HepG2 (cell line): ENCODE results near the gene HPS1. TPM values are rescaled to one million over a fixed set of nuclear protein-coding genes. Genes with fewer than 3 reads are reported as not detected.

ENCODE experiments used
- HNF4A ChIP-seq: sonication (generic); formaldehyde crosslinking; IDR thresholded peaks from 2 replicates; pipeline ENCODE4 v1.4.0; 2020; ENCODE audit warnings: missing genetic modification reagents
- HNRNPL ChIP-seq: fragments of 200-400 bp; formaldehyde crosslinking; IDR thresholded peaks from 2 replicates; pipeline ENCODE4 v1.6.1; 2017; ENCODE audit warnings: mild to moderate bottlenecking, low read depth, low read length
- NR2F1 ChIP-seq, 2 experiments: fragments of 450-650 bp in 1 of 2; formaldehyde crosslinking in 1 of 2; IDR thresholded peaks; 2 replicates each; pipeline versions ENCODE4 v1.5.0 to v1.6.1; 2016 to 2020; ENCODE audit warnings: mild to moderate bottlenecking in 1 of 2, missing compliant biosample characterization in 1 of 2, missing genetic modification reagents in 1 of 2, moderate library complexity in 1 of 2
- RFXAP ChIP-seq: sonication (generic); formaldehyde crosslinking; IDR thresholded peaks from 2 replicates; pipeline ENCODE4 v1.4.0; 2020; ENCODE audit warnings: missing genetic modification reagents, borderline replicate concordance
- polyA plus RNA-seq, 8 experiments: library from polyadenylated mRNA; depleted of rRNA in 3 of 8; stranded (reverse) in 7 of 8; unstranded in 1 of 8; fragments of >200 nt; fragmentation: Illumina TruSeq in 4 of 8; extraction: Trizol in 4 of 8; gene quantifications; 2 replicates each; pipeline versions ENCODE4 v1.2.1 to v1.2.3, GENCODE V29; 2011 to 2016; ENCODE audit warnings: low read depth in 4 of 8, missing spikeins in 1 of 8, mixed read lengths in 1 of 8; ENCODE audit not compliant: insufficient read depth in 1 of 8
- total RNA-seq, 5 experiments: library from RNA; depleted of rRNA; stranded (reverse); fragments of >200 nt; fragmentation: Illumina TruSeq; extraction: Trizol; gene quantifications; 2 replicates each; pipeline ENCODE4 v1.2.3, GENCODE V29; 2016; ENCODE audit warnings: low read depth in 1 of 5
- TF ChIP-seq, protein P1 (sequence below): sonication (generic); formaldehyde crosslinking; conservative IDR thresholded peaks from 2 replicates; pipeline ENCODE4 v1.4.0; 2020; ENCODE audit warnings: mild to moderate bottlenecking, missing genetic modification reagents, moderate library complexity
- TF ChIP-seq, protein P2 (sequence below): sonication (generic); formaldehyde crosslinking; IDR thresholded peaks from 2 replicates; pipeline ENCODE4 v1.9.0; 2022; ENCODE audit warnings: missing genetic modification reagents, mild to moderate bottlenecking, borderline replicate concordance
- TF ChIP-seq, protein P3 (sequence below): sonication (generic); formaldehyde crosslinking; IDR thresholded peaks from 2 replicates; pipeline ENCODE4 v1.9.0; 2021; ENCODE audit warnings: missing genetic modification reagents, mild to moderate bottlenecking, borderline replicate concordance

Gene HPS1
- total and polyA plus RNA-seq, 2 of the 13 experiments (the other 11 are each of a cell fraction or from before 2014, with no cell fraction given) = 24.6 to 25.8 TPM

DNA sequence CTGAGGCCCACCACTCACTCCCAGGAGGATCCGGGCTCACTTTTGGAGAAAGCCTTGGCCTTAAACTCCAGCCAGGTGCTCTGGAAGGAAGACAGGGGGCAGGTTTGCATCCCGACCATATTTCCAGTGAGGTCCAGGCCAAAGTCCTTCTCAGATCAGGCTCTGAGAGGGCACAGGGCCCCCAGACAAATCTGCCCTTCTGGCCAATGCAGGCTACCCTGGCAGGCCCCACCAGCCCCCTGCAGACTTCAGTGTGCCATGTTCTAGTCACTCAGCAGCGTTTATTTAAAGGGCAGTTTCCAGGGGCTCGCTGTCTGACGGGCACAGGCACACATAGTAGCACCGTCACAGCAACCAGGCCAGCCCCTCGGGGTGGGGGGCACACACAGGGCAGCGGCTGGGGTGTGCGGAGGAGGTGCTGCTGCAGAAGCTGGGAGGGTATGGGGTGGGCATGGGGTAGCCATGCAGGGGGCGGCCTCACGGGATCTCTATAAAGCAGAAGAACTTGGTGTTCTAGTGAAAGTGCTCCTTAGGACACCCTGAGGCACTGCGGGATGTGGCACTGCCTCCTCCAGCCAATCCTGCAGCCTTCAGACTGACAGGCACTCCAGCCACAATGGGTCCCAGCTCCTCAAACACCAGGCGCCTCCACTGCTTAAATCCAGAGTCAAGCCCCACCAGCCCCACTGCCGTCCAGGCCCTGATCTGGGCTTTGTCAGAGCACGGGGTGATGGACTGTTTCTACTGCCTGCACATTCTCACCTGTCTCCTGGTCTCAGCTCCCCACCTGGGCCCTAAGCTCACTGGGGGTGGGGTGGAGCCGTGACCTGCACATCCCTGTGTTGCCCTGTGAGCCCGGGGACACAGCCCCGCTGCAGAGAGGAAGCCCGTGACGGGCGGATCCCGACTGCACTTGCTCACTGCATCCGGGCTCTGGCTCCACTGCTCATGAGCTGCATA lies 22.2 kb downstream of the HPS1 start (continued):
- TF ChIP-seq, protein P1, sequence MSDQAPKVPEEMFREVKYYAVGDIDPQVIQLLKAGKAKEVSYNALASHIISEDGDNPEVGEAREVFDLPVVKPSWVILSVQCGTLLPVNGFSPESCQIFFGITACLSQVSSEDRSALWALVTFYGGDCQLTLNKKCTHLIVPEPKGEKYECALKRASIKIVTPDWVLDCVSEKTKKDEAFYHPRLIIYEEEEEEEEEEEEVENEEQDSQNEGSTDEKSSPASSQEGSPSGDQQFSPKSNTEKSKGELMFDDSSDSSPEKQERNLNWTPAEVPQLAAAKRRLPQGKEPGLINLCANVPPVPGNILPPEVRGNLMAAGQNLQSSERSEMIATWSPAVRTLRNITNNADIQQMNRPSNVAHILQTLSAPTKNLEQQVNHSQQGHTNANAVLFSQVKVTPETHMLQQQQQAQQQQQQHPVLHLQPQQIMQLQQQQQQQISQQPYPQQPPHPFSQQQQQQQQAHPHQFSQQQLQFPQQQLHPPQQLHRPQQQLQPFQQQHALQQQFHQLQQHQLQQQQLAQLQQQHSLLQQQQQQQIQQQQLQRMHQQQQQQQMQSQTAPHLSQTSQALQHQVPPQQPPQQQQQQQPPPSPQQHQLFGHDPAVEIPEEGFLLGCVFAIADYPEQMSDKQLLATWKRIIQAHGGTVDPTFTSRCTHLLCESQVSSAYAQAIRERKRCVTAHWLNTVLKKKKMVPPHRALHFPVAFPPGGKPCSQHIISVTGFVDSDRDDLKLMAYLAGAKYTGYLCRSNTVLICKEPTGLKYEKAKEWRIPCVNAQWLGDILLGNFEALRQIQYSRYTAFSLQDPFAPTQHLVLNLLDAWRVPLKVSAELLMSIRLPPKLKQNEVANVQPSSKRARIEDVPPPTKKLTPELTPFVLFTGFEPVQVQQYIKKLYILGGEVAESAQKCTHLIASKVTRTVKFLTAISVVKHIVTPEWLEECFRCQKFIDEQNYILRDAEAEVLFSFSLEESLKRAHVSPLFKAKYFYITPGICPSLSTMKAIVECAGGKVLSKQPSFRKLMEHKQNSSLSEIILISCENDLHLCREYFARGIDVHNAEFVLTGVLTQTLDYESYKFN (CRISPR knock-in tag) = peak; percentile 52
- TF ChIP-seq, protein P2, sequence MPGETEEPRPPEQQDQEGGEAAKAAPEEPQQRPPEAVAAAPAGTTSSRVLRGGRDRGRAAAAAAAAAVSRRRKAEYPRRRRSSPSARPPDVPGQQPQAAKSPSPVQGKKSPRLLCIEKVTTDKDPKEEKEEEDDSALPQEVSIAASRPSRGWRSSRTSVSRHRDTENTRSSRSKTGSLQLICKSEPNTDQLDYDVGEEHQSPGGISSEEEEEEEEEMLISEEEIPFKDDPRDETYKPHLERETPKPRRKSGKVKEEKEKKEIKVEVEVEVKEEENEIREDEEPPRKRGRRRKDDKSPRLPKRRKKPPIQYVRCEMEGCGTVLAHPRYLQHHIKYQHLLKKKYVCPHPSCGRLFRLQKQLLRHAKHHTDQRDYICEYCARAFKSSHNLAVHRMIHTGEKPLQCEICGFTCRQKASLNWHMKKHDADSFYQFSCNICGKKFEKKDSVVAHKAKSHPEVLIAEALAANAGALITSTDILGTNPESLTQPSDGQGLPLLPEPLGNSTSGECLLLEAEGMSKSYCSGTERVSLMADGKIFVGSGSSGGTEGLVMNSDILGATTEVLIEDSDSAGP = 0 out of 2 replicates have a peak, but pooled peaks have one; percentile 10
- TF ChIP-seq HNRNPL = peak; percentile 82
- TF ChIP-seq RFXAP = no peak
- TF ChIP-seq HNF4A (CRISPR knock-in tag) = peak; percentile 45; the same call in 1 of the 2 replicates
- TF ChIP-seq NR2F1 (CRISPR knock-in tag; IDR thresholded peaks at IDR 0.05) = no peak
- TF ChIP-seq, protein P3, sequence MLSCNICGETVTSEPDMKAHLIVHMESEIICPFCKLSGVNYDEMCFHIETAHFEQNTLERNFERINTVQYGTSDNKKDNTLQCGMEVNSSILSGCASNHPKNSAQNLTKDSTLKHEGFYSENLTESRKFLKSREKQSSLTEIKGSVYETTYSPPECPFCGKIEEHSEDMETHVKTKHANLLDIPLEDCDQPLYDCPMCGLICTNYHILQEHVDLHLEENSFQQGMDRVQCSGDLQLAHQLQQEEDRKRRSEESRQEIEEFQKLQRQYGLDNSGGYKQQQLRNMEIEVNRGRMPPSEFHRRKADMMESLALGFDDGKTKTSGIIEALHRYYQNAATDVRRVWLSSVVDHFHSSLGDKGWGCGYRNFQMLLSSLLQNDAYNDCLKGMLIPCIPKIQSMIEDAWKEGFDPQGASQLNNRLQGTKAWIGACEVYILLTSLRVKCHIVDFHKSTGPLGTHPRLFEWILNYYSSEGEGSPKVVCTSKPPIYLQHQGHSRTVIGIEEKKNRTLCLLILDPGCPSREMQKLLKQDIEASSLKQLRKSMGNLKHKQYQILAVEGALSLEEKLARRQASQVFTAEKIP (CRISPR knock-in tag) = no peak
- TF ChIP-seq, all 625 proteins: peak for 5
